ENCODE measurements around the gene NTRK1.

DNA sequence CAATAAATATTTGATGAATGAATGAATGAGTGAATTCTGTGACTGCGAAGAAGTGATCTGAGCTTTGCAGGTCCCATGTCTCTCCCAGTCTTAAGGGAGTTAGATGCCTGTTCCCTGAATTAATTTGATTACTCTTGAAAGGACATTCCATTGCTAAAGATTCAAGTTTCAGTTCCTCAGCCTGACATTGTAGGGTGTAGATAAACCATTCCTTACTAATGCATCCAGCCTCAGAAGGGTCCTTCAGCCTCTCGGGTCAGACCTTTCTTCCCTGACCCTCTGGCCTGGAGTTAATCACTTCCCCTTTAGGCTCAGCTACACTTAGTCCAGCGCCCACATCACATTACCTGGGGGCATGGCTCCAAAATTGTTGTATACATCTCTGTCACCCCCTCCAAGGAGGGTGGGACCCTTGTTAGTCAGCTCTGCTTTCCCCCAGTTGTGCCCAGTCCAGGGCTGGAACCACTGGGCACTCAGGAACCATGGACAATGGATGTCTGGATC lies 4.3 kb upstream of the NTRK1 start:
- TF ChIP-seq, protein P1, sequence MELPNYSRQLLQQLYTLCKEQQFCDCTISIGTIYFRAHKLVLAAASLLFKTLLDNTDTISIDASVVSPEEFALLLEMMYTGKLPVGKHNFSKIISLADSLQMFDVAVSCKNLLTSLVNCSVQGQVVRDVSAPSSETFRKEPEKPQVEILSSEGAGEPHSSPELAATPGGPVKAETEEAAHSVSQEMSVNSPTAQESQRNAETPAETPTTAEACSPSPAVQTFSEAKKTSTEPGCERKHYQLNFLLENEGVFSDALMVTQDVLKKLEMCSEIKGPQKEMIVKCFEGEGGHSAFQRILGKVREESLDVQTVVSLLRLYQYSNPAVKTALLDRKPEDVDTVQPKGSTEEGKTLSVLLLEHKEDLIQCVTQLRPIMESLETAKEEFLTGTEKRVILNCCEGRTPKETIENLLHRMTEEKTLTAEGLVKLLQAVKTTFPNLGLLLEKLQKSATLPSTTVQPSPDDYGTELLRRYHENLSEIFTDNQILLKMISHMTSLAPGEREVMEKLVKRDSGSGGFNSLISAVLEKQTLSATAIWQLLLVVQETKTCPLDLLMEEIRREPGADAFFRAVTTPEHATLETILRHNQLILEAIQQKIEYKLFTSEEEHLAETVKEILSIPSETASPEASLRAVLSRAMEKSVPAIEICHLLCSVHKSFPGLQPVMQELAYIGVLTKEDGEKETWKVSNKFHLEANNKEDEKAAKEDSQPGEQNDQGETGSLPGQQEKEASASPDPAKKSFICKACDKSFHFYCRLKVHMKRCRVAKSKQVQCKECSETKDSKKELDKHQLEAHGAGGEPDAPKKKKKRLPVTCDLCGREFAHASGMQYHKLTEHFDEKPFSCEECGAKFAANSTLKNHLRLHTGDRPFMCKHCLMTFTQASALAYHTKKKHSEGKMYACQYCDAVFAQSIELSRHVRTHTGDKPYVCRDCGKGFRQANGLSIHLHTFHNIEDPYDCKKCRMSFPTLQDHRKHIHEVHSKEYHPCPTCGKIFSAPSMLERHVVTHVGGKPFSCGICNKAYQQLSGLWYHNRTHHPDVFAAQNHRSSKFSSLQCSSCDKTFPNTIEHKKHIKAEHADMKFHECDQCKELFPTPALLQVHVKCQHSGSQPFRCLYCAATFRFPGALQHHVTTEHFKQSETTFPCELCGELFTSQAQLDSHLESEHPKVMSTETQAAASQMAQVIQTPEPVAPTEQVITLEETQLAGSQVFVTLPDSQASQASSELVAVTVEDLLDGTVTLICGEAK (IDR thresholded peaks at IDR 0.05), result no peak
- TF ChIP-seq, protein P1 (CRISPR knock-in tag; IDR thresholded peaks at IDR 0.05), result no peak
- TF ChIP-seq NR2C2 (CRISPR knock-in tag; IDR thresholded peaks at IDR 0.05; ENCODE audit: borderline replicate concordance) (no peak), ETV5 (CRISPR knock-in tag; IDR thresholded peaks at IDR 0.05; ENCODE audit: borderline replicate concordance) (no peak)
- TF ChIP-seq, protein P2, sequence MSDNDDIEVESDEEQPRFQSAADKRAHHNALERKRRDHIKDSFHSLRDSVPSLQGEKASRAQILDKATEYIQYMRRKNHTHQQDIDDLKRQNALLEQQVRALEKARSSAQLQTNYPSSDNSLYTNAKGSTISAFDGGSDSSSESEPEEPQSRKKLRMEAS (IDR thresholded peaks at IDR 0.05), result no peak

Data from HepG2 (cell line).